GM23338 (cell line): ENCODE measurements around the gene IL5RA. TPM values are rescaled to one million over a fixed set of nuclear protein-coding genes. Genes with fewer than 3 reads are reported as not detected.

Experiments used
- ATAC-seq: fragments of 200-7000 bp; cut with Tn5 transposase; 3 replicates; pipeline ENCODE4 v1.9.1; 2020
- DNase-seq: peaks from one replicate; pipeline ENCODE4 v3.0.0-alpha.2; 2015; ENCODE audit warnings: low spot score
- H2AFZ ChIP-seq: fragments of 200-600 bp; sonication (generic); 2 replicates; pipeline ENCODE4 v1.8.0; 2016; ENCODE audit warnings: antibody characterized with exemption, mild to moderate bottlenecking, moderate library complexity
- H3F3A ChIP-seq: fragments of 200-600 bp; sonication (generic); replicated peaks from 2 replicates; pipeline ENCODE4 v1.8.0; 2017; ENCODE audit warnings: antibody characterized with exemption, mixed run types, low read depth
- H3K27ac ChIP-seq: fragments of 200-600 bp; sonication (generic); 2 replicates; pipeline ENCODE4 v1.6.1; 2016; ENCODE audit warnings: low read depth
- H3K27me3 ChIP-seq: fragments of 200-600 bp; sonication (generic); 2 replicates; pipeline ENCODE4 v1.8.0; 2016; ENCODE audit warnings: mild to moderate bottlenecking, mixed run types, moderate library complexity; ENCODE audit not compliant: insufficient read depth
- H3K36me3 ChIP-seq: fragments of 200-600 bp; sonication (generic); 2 replicates; pipeline ENCODE4 v1.8.0; 2016; ENCODE audit warnings: mild to moderate bottlenecking; ENCODE audit not compliant: insufficient read depth
- H3K4me1 ChIP-seq: fragments of 200-600 bp; sonication (generic); 2 replicates; pipeline ENCODE4 v1.8.0; 2016; ENCODE audit warnings: mild to moderate bottlenecking, moderate library complexity; ENCODE audit not compliant: insufficient read depth
- H3K4me2 ChIP-seq: fragments of 200-600 bp; sonication (generic); 2 replicates; pipeline ENCODE4 v1.7.1; 2017; ENCODE audit warnings: mixed run types
- H3K4me3 ChIP-seq: fragments of 200-600 bp; sonication (generic); 2 replicates; pipeline ENCODE4 v1.6.1; 2016; ENCODE audit warnings: mixed run types
- H3K79me2 ChIP-seq: fragments of 200-600 bp; sonication (generic); replicated peaks from 2 replicates; pipeline ENCODE4 v1.8.0; 2017; ENCODE audit warnings: mild to moderate bottlenecking; ENCODE audit not compliant: insufficient read depth
- H3K9me2 ChIP-seq: fragments of 200-600 bp; sonication (generic); 2 replicates; pipeline ENCODE4 v1.8.0; 2017; ENCODE audit not compliant: insufficient read depth
- H4K20me1 ChIP-seq: fragments of 200-600 bp; sonication (generic); replicated peaks from 2 replicates; pipeline ENCODE4 v1.8.0; 2017; ENCODE audit warnings: mild to moderate bottlenecking; ENCODE audit not compliant: insufficient read depth
- H3K27ac Mint-ChIP-seq: 2 replicates; pipeline ENCODE4 v1.8.0; 2020; ENCODE audit warnings: inconsistent platforms, mild to moderate bottlenecking, moderate library complexity, mixed read lengths
- H3K27me3 Mint-ChIP-seq: 3 replicates; pipeline ENCODE4 v1.8.0; 2022; ENCODE audit warnings: low read depth, mild to moderate bottlenecking, moderate library complexity, mixed read lengths, inconsistent platforms; ENCODE audit not compliant: insufficient read depth, poor library complexity
- H3K36me3 Mint-ChIP-seq: 3 replicates; pipeline ENCODE4 v1.8.0; 2021; ENCODE audit warnings: low read depth, mild to moderate bottlenecking, inconsistent platforms, moderate library complexity, mixed read lengths
- H3K4me1 Mint-ChIP-seq: 3 replicates; pipeline ENCODE4 v1.8.0; 2020; ENCODE audit warnings: mild to moderate bottlenecking, inconsistent platforms, mixed read lengths
- H3K4me3 Mint-ChIP-seq: 3 replicates; pipeline ENCODE4 v1.8.0; 2021; ENCODE audit warnings: moderate library complexity, mild to moderate bottlenecking, inconsistent platforms, mixed read lengths
- H3K9me3 Mint-ChIP-seq: 3 replicates; pipeline ENCODE4 v1.8.0; 2020; ENCODE audit warnings: moderate library complexity, mild to moderate bottlenecking, inconsistent platforms, mixed read lengths
- CREB1 ChIP-seq: fragments of 250-450 bp; sonication (Bioruptor Pico); IDR thresholded peaks from 2 replicates; pipeline ENCODE4 v1.5.0; 2020; ENCODE audit warnings: low read depth, mild to moderate bottlenecking, moderate library complexity
- CTCF ChIP-seq, 2 experiments: fragments of 200-600 bp in 1 of 2; sonication (generic) in 1 of 2; conservative IDR thresholded peaks; 2 replicates each; pipeline versions ENCODE4 v1.5.1 to v1.6.1; 2016 to 2017; ENCODE audit warnings: antibody characterized with exemption in 2 of 2, low read depth in 2 of 2, mild to moderate bottlenecking in 2 of 2, moderate library complexity in 1 of 2
- EZH2 ChIP-seq: fragments of 200-600 bp; sonication (generic); IDR thresholded peaks from one replicate; pipeline ENCODE4 v1.8.0; 2017; ENCODE audit warnings: antibody characterized with exemption, mild to moderate bottlenecking, low read depth; ENCODE audit not compliant: unreplicated experiment
- EZH2phosphoT487 ChIP-seq: fragments of 200-600 bp; sonication (generic); IDR thresholded peaks from one replicate; pipeline ENCODE4 v1.8.1; 2018; ENCODE audit warnings: antibody characterized with exemption; ENCODE audit not compliant: unreplicated experiment
- JUNB ChIP-seq: IDR thresholded peaks from one replicate; pipeline ENCODE4 v1.6.1; 2016; ENCODE audit warnings: antibody characterized with exemption; ENCODE audit not compliant: unreplicated experiment
- NANOG ChIP-seq: IDR thresholded peaks from 2 replicates; pipeline ENCODE4 v1.6.1; 2016; ENCODE audit warnings: antibody characterized with exemption, borderline replicate concordance
- POLR2AphosphoS5 ChIP-seq: IDR thresholded peaks from 2 replicates; pipeline ENCODE4 v1.6.1; 2016; ENCODE audit warnings: antibody characterized with exemption, low read depth
- STAT1 ChIP-seq: IDR thresholded peaks from one replicate; pipeline ENCODE4 v1.6.1; 2016; ENCODE audit warnings: antibody characterized with exemption; ENCODE audit not compliant: unreplicated experiment
- ZNF114 ChIP-seq: fragments of 250-450 bp; sonication (Bioruptor Pico); IDR thresholded peaks from 2 replicates; pipeline ENCODE4 v1.5.0; 2020; ENCODE audit warnings: mild to moderate bottlenecking, moderate library complexity
- ZNF331 ChIP-seq: fragments of 250-450 bp; sonication (Bioruptor Pico); IDR thresholded peaks from 2 replicates; pipeline ENCODE4 v1.5.0; 2020; ENCODE audit warnings: low read depth, mild to moderate bottlenecking, moderate library complexity
- ZNF462 ChIP-seq: fragments of 250-450 bp; sonication (Bioruptor Pico); IDR thresholded peaks from 2 replicates; pipeline ENCODE4 v1.5.0; 2020; ENCODE audit warnings: mild to moderate bottlenecking, moderate library complexity
- polyA plus RNA-seq: library from polyadenylated mRNA; unstranded; fragments of >200 nt; fragmentation: Nextera tagmentation; extraction: Ambion mirVana; gene quantifications from 2 replicates; pipeline ENCODE4 v1.2.1, GENCODE V29; 2016
- total RNA-seq: library from RNA; depleted of rRNA; stranded (reverse); fragments of >200 nt; shearing (Covaris generic); gene quantifications from 2 replicates; pipeline ENCODE4 v1.2.3, GENCODE V29; 2014
- TF ChIP-seq, protein P1 (sequence below): IDR thresholded peaks from one replicate; pipeline ENCODE4 v1.6.1; 2018; ENCODE audit warnings: antibody characterized with exemption; ENCODE audit not compliant: unreplicated experiment
- TF ChIP-seq, protein P2 (sequence below): IDR thresholded peaks from 2 replicates; pipeline ENCODE4 v1.6.1; 2016; ENCODE audit warnings: antibody characterized with exemption

IL5RA gene
- total and polyA plus RNA-seq, 2 experiments from 2014 or later = 0.31 TPM; not detected in 1

DNA sequence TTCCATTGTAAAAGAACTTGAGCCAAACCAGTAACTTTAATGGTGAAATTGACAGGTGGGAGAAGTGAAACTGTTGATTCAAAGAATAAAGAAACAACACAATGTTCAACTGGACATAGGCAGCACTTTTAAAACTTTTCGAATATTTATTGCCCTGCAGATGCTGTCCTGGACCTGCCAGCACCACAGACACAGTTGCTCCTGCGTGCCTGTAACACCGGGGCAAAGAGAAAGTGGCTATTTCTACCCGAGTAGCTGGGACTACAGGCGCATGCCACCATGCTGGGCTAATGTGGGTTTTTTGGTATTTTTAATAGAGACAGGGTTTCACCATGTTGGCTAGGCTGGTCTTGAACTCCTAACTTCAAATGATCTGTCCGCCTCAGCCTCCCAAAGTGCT, 7.4 kb downstream of the IL5RA start:
- Histone ChIP-seq H2AFZ (no peak overlapping the region), H3K4me3 (no peak overlapping the region), H3K36me3 (no peaks in the 10 kb centered on the region), H3F3A (no peaks in the 10 kb centered on the region), H3K79me2 (no peaks in the 10 kb centered on the region), H3K27ac (no peak overlapping the region), H3K9me2 (0 out of 2 replicates have a peak, but pooled peaks cover 6% of the 10 kb centered on the region), H3K4me1 (no peaks in the 10 kb centered on the region), H3K4me2 (no peak overlapping the region), H3K27me3 (no peaks in the 10 kb centered on the region), H4K20me1 (no peaks in the 10 kb centered on the region)
- Mint-ChIP-seq H3K4me3 (no peak overlapping the region), H3K27ac (no peak overlapping the region), H3K9me3 (peaks cover 93% of the 10 kb centered on the region), H3K36me3 (peaks cover 18% of the 10 kb centered on the region), H3K27me3 (no peaks in the 10 kb centered on the region), H3K4me1 (no peaks in the 10 kb centered on the region)
- TF ChIP-seq CREB1 (CRISPR knock-in tag) (no peak), NANOG (no peak), ZNF331 (CRISPR knock-in tag) (no peak), EZH2 (no peak), ZNF114 (no peak), STAT1 (no peak), EZH2phosphoT487 (no peak), POLR2AphosphoS5 (no peak), ZNF462 (CRISPR knock-in tag) (no peak), JUNB (no peak), CTCF (conservative IDR thresholded peaks at IDR 0.05; ENCODE audit: low read depth in 2 of 2) (no peak)
- TF ChIP-seq, protein P1, sequence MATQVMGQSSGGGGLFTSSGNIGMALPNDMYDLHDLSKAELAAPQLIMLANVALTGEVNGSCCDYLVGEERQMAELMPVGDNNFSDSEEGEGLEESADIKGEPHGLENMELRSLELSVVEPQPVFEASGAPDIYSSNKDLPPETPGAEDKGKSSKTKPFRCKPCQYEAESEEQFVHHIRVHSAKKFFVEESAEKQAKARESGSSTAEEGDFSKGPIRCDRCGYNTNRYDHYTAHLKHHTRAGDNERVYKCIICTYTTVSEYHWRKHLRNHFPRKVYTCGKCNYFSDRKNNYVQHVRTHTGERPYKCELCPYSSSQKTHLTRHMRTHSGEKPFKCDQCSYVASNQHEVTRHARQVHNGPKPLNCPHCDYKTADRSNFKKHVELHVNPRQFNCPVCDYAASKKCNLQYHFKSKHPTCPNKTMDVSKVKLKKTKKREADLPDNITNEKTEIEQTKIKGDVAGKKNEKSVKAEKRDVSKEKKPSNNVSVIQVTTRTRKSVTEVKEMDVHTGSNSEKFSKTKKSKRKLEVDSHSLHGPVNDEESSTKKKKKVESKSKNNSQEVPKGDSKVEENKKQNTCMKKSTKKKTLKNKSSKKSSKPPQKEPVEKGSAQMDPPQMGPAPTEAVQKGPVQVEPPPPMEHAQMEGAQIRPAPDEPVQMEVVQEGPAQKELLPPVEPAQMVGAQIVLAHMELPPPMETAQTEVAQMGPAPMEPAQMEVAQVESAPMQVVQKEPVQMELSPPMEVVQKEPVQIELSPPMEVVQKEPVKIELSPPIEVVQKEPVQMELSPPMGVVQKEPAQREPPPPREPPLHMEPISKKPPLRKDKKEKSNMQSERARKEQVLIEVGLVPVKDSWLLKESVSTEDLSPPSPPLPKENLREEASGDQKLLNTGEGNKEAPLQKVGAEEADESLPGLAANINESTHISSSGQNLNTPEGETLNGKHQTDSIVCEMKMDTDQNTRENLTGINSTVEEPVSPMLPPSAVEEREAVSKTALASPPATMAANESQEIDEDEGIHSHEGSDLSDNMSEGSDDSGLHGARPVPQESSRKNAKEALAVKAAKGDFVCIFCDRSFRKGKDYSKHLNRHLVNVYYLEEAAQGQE = no peak
- TF ChIP-seq, protein P2, sequence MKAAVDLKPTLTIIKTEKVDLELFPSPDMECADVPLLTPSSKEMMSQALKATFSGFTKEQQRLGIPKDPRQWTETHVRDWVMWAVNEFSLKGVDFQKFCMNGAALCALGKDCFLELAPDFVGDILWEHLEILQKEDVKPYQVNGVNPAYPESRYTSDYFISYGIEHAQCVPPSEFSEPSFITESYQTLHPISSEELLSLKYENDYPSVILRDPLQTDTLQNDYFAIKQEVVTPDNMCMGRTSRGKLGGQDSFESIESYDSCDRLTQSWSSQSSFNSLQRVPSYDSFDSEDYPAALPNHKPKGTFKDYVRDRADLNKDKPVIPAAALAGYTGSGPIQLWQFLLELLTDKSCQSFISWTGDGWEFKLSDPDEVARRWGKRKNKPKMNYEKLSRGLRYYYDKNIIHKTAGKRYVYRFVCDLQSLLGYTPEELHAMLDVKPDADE = no peak
- DNase-seq (no peak), ATAC-seq (no peak)
